Endothelial cell of umbilical vein (primary cell): ENCODE data around the gene S100Z. TPM values are rescaled to one million over a fixed set of nuclear protein-coding genes. Genes with fewer than 3 reads are reported as not detected.

ENCODE experiments used
- BruUV-seq: library from RNA; stranded (reverse); fragments of 400-500 nt; replicated peaks from 2 replicates; lab custom pipeline; 2021; lab: Mats Ljungman, UMichigan
- CTCF ChIA-PET: fragments of 300-600, 350-600 bp; sonication (Branson Sonifier 250); formaldehyde crosslinking; loops from one replicate; lab custom pipeline; 2021; ENCODE audit warnings: antibody characterized with exemption, inconsistent platforms; lab: Charles Lee
- POLR2A ChIA-PET: fragments of 300-600, 350-600 bp; sonication (Branson Sonifier 250); formaldehyde crosslinking; loops from one replicate; lab custom pipeline; 2021; ENCODE audit warnings: antibody characterized with exemption, inconsistent platforms; lab: Charles Lee
- DNase-seq: peaks from one replicate; pipeline ENCODE4 v3.0.0-alpha.2; 2011; ENCODE audit warnings: low read depth, low spot score
- FAIRE-seq: peaks from 2 replicates; lab custom pipeline; 2011; peaks lifted over from hg19 to GRCh38; lab: Jason Lieb, UNC
- H2AFZ ChIP-seq: 2 replicates; pipeline ENCODE4 v1.6.0; 2012; ENCODE audit warnings: low read depth, low read length, control low read depth, inconsistent platforms
- H3K27ac ChIP-seq: 2 replicates; pipeline ENCODE4 v1.5.1; 2011; ENCODE audit warnings: low read depth, mild to moderate bottlenecking, control low read depth, low read length, moderate library complexity; ENCODE audit not compliant: insufficient read depth
- H3K27me3 ChIP-seq, 2 experiments: 2 replicates each; pipeline versions ENCODE4 v1.6.0 to v1.6.1; 2011; ENCODE audit warnings: low read length in 2 of 2, mixed read lengths in 1 of 2; ENCODE audit not compliant: control insufficient read depth in 2 of 2, insufficient read depth in 2 of 2
- H3K36me3 ChIP-seq, 2 experiments: 2 replicates in 1 of 2; 3 replicates in 1 of 2; pipeline ENCODE4 v1.5.1; 2011; ENCODE audit warnings: low read length in 2 of 2, mild to moderate bottlenecking in 1 of 2, moderate library complexity in 1 of 2; ENCODE audit not compliant: control insufficient read depth in 2 of 2, insufficient read depth in 2 of 2; ENCODE audit errors: extremely low read depth in 1 of 2
- H3K4me1 ChIP-seq: 3 replicates; pipeline ENCODE4 v1.5.1; 2011; ENCODE audit warnings: mild to moderate bottlenecking, low read length; ENCODE audit not compliant: control insufficient read depth, insufficient read depth; ENCODE audit errors: extremely low read depth
- H3K4me2 ChIP-seq: 2 replicates; pipeline ENCODE4 v1.6.1; 2011; ENCODE audit warnings: low read length, control low read depth, mixed read lengths; ENCODE audit not compliant: insufficient read depth
- H3K4me3 ChIP-seq, 3 experiments: fragments of 200-600 bp in 1 of 3; sonication (generic), shearing (Covaris generic) in 1 of 3; replicated peaks in 1 of 3; 2 replicates each; pipeline ENCODE4 v1.5.1; 2011 to 2016; ENCODE audit warnings: control low read depth in 3 of 3, low read length in 3 of 3, mild to moderate bottlenecking in 2 of 3, inconsistent platforms in 1 of 3, low read depth in 1 of 3, moderate library complexity in 1 of 3; ENCODE audit not compliant: insufficient read depth in 1 of 3
- H3K79me2 ChIP-seq: 2 replicates; pipeline ENCODE4 v1.6.0; 2012; ENCODE audit warnings: low read length, inconsistent platforms; ENCODE audit not compliant: control insufficient read depth, insufficient read depth
- H3K9ac ChIP-seq: replicated peaks from 2 replicates; pipeline ENCODE3; 2011; ENCODE audit warnings: low read length, control low read depth; ENCODE audit not compliant: insufficient read depth; ENCODE audit errors: extremely low read depth
- H3K9me1 ChIP-seq: replicated peaks from 3 replicates; pipeline ENCODE4 v1.6.0; 2011; ENCODE audit warnings: mild to moderate bottlenecking, low read length; ENCODE audit not compliant: control insufficient read depth, insufficient read depth; ENCODE audit errors: extremely low read depth
- H3K9me3 ChIP-seq: replicated peaks from 2 replicates; pipeline ENCODE4 v1.5.1; 2012; ENCODE audit warnings: low read length, inconsistent platforms; ENCODE audit not compliant: control insufficient read depth, insufficient read depth
- H4K20me1 ChIP-seq: replicated peaks from 2 replicates; pipeline ENCODE3; 2011; ENCODE audit warnings: mild to moderate bottlenecking, low read length; ENCODE audit not compliant: control insufficient read depth, insufficient read depth; ENCODE audit errors: extremely low read depth
- EZH2 ChIP-seq: IDR thresholded peaks from 2 replicates; pipeline ENCODE4 v1.6.1; 2012; ENCODE audit warnings: borderline replicate concordance, low read depth, mild to moderate bottlenecking, moderate library complexity, low read length, inconsistent platforms; ENCODE audit not compliant: severe bottlenecking
- FOS ChIP-seq: IDR thresholded peaks from 2 replicates; pipeline ENCODE4 v1.6.1; 2011; ENCODE audit warnings: mild to moderate bottlenecking, low read length, moderate library complexity, borderline replicate concordance; ENCODE audit not compliant: insufficient read depth
- GATA2 ChIP-seq: IDR thresholded peaks from 2 replicates; pipeline ENCODE4 v1.7.0; 2011; ENCODE audit warnings: low read depth, mild to moderate bottlenecking, moderate library complexity, mixed read lengths, low read length; ENCODE audit not compliant: insufficient read length, insufficient read depth
- JUN ChIP-seq: IDR thresholded peaks from 2 replicates; pipeline ENCODE4 v1.6.1; 2011; ENCODE audit warnings: borderline replicate concordance, low read depth; ENCODE audit not compliant: insufficient read length, insufficient read depth
- MYC ChIP-seq: IDR thresholded peaks from one replicate; pipeline ENCODE4 v1.6.1; 2011; ENCODE audit warnings: mild to moderate bottlenecking, low read depth, low read length
- POLR2A ChIP-seq: IDR thresholded peaks from 2 replicates; pipeline ENCODE4 v1.6.1; 2012; ENCODE audit warnings: low read depth, mild to moderate bottlenecking, control low read depth, low read length
- POLR2AphosphoS5 ChIP-seq: IDR thresholded peaks from 2 replicates; pipeline ENCODE4 v1.6.1; 2012; ENCODE audit warnings: low read depth, mild to moderate bottlenecking, control low read depth, low read length, moderate library complexity; ENCODE audit not compliant: insufficient read depth
- dilution Hi-C: fragments of 300-500 bp; cut with MboI; formaldehyde crosslinking; loops from one replicate; pipeline ENCODE4 v1.15.0; 2019; ENCODE audit warnings: low sequenced_read_pairs; ENCODE audit not compliant: extremely low pct_ligation_motif_present
- intact Hi-C: fragments of 100-400 bp; cut with micrococcal nuclease; formaldehyde crosslinking; loops from one replicate; pipeline ENCODE4 v1.10.0; 2022
- polyA plus RNA-seq, 4 experiments: library from polyadenylated mRNA; depleted of rRNA in 3 of 4; stranded (reverse) in 3 of 4; unstranded in 1 of 4; fragments of >200 nt; gene quantifications; 2 replicates each; pipeline versions ENCODE4 v1.2.1 to v1.2.3, GENCODE V29; 2011 to 2012; ENCODE audit warnings: missing spikeins in 1 of 4
- total RNA-seq: library from RNA; stranded (reverse); gene quantifications from 2 replicates; pipeline ENCODE4 v1.2.3, GENCODE V29; 2021
- TF ChIP-seq, protein P1 (sequence below), 2 donors: IDR thresholded peaks; 1 replicate in 1 of 2; 2 replicates in 1 of 2; pipeline ENCODE4 v1.5.1; 2011; ENCODE audit warnings: low read length in 2 of 2, mild to moderate bottlenecking in 2 of 2, moderate library complexity in 2 of 2, control low read depth in 1 of 2, inconsistent platforms in 1 of 2, low read depth in 1 of 2; ENCODE audit not compliant: insufficient read depth in 1 of 2; ENCODE audit errors: extremely low read depth in 1 of 2
- TF ChIP-seq, protein P2 (sequence below): IDR thresholded peaks from 2 replicates; pipeline ENCODE4 v1.6.1; 2011; ENCODE audit not compliant: insufficient read depth, insufficient read length

The S100Z gene
- total and polyA plus RNA-seq, 2 donors (not counting 3 experiments of a cell fraction or from before 2014, with no cell fraction given), result not detected

DNA sequence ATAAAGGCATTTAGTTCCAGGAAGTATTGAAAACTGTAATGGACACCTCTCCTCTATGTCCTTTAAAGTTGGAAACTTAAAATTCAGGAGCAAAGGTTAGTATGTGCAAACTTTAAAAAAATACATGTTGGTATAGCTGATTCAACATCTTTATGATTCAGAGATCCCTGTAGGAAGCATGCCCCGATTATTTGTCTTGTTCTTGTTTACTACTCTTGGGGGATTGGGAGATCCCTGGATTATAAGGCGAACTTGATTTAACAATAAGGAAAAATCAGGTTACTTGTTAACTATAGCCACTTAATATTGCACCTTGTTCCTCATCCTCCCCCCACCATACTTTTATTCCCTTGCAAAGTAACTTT, 29.3 kb upstream of the S100Z start:
- H3K4me3 ChIP-seq, result peak overlapping the region in 2 of 3 experiments; percentile 80 to 82
- ChIA-PET CTCF (interaction anchor here (0.9 to 6.9 kb wide), 6 partner anchors 11 to 219 kb away, joined by 3 to 57 read pairs (median 20); no protein-coding TSS in a partner anchor), POLR2A (interaction anchor here (1.1 kb wide), 1 partner anchor 15 kb away, joined by 3 read pairs; no protein-coding TSS in a partner anchor)
- peaks cover under 1% of the 10 kb centered on the region for H4K20me1 ChIP-seq
- no peaks in the 10 kb centered on the region for H3K36me3 ChIP-seq
- H3K4me1 ChIP-seq, result peaks cover 18% of the 10 kb centered on the region
- TF ChIP-seq POLR2AphosphoS5, result no peak
- TF ChIP-seq GATA2, result no peak
- no peak for TF ChIP-seq EZH2
- TF ChIP-seq JUN, result no peak
- TF ChIP-seq, protein P1, sequence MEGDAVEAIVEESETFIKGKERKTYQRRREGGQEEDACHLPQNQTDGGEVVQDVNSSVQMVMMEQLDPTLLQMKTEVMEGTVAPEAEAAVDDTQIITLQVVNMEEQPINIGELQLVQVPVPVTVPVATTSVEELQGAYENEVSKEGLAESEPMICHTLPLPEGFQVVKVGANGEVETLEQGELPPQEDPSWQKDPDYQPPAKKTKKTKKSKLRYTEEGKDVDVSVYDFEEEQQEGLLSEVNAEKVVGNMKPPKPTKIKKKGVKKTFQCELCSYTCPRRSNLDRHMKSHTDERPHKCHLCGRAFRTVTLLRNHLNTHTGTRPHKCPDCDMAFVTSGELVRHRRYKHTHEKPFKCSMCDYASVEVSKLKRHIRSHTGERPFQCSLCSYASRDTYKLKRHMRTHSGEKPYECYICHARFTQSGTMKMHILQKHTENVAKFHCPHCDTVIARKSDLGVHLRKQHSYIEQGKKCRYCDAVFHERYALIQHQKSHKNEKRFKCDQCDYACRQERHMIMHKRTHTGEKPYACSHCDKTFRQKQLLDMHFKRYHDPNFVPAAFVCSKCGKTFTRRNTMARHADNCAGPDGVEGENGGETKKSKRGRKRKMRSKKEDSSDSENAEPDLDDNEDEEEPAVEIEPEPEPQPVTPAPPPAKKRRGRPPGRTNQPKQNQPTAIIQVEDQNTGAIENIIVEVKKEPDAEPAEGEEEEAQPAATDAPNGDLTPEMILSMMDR (IDR thresholded peaks at IDR 0.05; ENCODE audit: extremely low read depth in 1 of 2, insufficient read depth in 1 of 2, low read depth in 1 of 2, low read length in 2 of 2), result no peak
- TF ChIP-seq, protein P2, sequence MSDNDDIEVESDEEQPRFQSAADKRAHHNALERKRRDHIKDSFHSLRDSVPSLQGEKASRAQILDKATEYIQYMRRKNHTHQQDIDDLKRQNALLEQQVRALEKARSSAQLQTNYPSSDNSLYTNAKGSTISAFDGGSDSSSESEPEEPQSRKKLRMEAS, result no peak
- TF ChIP-seq POLR2A, result no peak
- TF ChIP-seq MYC, result no peak
- TF ChIP-seq FOS, result no peak
- H3K9me1 ChIP-seq, result no peaks in the 10 kb centered on the region
- H3K9me3 ChIP-seq, result no peaks in the 10 kb centered on the region
- no peak overlapping the region for H2AFZ ChIP-seq
- H3K4me2 ChIP-seq, result peak overlapping the region; percentile 84
- intact Hi-C loops (no loop called here), dilution Hi-C loops (loop anchor here (25.0 kb wide), 1 partner anchor 133 kb away; no protein-coding TSS in a partner anchor)
- H3K79me2 ChIP-seq, result peaks cover 45% of the 10 kb centered on the region
- no peak overlapping the region for H3K27ac ChIP-seq
- H3K9ac ChIP-seq, result peak overlapping the region; percentile 88
- no peaks in the 10 kb centered on the region for H3K27me3 ChIP-seq
- DNase-seq, result no peak
- BruUV-seq, result no TSS peak
- FAIRE-seq, result no peak
